HG03469 (cell line): ENCODE results near the gene PGD.
A peak's percentile ranks its signal among the peaks of the same experiment; 100 is the strongest.
"Not testable (repeated sequence)": the region's sequence is repeated elsewhere in the genome, so short reads cannot be mapped to it uniquely, and the experiment has no call there.

Source experiments
- ATAC-seq: cut with Tn5 transposase; IDR thresholded peaks from one replicate; pipeline ENCODE4 v1.9.1; 2021; ENCODE audit warnings: mild to moderate bottlenecking, moderate library complexity, moderate number of reproducible peaks; ENCODE audit not compliant: unreplicated experiment

Gene PGD

DNA sequence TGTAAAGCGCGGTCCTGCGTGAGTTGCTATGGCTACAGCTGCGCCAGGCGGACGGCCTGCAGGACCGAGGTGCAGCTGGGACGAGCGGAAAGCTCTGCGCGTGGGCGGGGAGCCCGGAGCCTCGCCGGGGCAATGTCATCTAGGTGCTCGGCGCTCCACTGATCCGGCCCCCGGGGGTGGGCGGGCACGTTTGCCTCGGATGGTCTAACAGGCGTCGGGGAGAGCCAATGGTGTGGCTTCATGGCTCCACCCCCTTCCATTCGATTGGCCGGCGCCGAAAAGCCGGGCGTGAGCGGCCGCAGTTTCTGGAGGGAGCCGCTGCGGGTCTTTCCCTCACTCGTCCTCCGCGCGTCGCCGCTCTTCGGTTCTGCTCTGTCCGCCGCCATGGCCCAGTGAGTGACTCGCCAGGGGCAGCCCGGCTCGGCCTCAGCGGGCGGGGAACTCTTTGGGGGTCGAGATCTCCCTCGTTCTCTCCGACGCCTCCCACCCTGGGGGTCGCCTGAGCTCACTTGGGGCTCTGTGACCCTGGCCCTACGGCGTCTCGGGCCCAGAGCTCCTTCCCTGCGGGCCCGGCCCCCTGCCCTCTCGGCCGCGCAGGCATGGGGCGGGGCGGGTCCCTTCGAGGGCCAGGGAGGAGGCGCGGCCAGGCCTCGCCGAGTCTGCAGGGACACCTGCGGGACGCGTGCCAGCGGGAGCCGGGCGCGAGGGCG is at the start of gene PGD:
PGD (plus strand) TSS at position 331 of the 710 bp plus-strand sequence; CDS start at position 385, 54 bp downstream.
- ATAC-seq: peak; percentile 86

DNA sequence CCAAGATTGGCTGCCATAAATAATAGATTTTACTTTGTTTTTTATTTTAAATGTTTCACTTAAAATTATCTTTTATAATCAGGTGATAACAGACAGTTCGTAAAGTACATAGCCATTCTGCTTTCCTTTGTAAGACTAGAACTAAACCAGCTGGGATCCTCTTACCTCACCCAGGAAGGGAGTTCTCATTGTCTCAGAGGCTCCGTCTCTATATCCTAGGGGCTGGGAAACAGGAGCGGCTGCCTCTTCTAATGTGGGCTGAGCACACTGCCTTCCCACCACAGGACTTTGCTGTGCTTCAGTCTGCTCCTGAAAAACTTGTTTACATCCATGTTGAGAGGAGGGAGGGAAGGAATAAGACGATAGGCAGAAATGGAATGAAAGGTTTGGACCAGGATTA is 45.6 kb upstream of the PGD start:
- ATAC-seq: no peak

DNA sequence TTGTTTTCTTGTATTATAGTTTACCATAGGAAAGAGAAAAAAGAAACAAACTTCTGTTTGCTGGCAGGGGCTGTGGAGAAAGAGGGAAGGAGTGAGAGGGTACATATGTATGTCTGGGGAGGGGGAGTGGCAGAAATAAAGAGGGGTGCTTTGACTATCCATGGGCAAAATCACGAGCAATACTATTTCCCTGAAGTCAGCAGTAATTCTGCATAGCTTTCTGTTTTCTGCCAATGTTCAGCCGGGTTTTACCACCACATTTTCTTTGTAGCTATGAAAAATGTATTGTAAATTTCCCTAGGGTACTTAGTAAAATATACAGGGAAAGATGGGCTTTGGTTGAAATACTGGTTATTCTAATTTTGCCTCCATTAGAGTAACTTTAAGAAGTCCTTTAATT is 45.2 kb upstream of the PGD start:
- no peak for ATAC-seq

DNA sequence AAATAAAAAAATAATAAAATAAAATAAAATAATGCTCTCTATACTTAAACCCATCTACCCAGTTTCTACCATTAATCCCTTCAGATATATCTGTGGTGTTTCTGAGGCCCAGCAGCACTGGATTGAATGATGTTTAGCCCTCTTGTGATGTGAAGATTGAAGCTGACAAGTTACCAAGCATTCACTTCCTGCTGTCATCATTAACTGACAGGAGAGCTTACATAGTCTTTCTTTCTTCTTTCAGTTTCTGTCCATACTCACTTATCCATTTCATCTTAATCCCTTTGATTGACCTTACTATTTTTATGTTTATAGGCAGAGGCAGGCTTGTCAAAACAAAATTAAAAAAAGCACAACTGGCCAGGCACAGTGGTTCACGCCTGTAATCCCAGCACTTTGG is 38.8 kb upstream of the PGD start:
- ATAC-seq: no peak

DNA sequence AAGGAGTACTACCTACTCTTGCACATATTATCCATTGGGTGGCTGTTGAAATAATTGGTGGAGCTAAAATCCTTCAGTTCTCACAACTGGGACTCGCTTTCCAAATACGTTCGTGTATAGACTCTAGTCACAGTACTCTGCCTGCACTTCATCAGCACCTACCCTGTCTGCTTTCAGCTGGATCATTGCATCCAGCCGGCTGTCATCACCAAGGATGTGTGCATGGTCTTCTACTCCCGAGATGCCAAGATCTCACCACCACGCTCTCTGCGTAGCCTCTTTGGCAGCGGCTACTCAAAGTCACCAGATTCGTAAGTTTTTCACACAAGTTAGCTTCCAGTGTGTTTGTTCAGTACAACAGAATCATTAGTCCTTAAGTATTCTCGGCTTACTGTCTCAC is 37.3 kb upstream of the PGD start:
- ATAC-seq: no peak

DNA sequence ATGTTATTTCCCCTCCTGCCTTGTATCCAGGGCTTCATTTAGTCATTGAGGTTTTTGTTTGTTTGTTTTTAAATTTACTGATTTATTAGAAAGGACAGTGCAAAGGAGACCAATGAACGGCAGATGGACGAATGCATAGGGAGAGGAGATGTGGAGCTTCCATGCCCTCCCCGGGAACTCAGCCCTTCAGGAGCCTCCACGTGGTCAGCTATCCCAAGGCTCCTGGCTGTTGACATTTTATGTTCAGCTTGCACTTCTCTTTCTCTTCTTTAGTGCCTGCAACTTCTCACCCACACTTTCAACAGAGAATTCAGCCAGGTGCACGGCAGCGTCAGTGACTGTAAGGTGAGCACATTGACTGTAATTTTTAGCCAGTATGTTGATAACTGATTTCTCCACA is 30.7 kb upstream of the PGD start:
- no peak for ATAC-seq

DNA sequence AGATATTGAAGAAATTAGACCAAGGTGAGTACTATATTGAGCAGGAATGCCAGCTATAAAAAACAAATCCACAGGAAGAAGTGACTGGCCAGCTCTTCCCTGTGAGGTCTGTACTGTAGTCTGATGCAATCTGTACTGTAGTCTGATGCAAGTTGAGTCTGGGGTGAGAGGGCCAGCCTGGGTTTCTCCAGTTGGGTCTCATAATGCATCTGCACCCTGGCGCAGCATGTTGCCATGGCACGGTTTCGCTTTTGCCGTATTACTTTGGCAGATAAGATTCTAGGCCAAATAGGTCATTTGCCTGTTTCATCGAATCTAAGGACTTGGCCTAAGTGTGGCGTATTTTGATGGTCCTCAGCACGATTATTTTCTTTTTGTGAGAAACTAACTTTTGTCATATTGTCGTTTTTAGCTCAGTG is 24.4 kb upstream of the PGD start:
- no peak for ATAC-seq

DNA sequence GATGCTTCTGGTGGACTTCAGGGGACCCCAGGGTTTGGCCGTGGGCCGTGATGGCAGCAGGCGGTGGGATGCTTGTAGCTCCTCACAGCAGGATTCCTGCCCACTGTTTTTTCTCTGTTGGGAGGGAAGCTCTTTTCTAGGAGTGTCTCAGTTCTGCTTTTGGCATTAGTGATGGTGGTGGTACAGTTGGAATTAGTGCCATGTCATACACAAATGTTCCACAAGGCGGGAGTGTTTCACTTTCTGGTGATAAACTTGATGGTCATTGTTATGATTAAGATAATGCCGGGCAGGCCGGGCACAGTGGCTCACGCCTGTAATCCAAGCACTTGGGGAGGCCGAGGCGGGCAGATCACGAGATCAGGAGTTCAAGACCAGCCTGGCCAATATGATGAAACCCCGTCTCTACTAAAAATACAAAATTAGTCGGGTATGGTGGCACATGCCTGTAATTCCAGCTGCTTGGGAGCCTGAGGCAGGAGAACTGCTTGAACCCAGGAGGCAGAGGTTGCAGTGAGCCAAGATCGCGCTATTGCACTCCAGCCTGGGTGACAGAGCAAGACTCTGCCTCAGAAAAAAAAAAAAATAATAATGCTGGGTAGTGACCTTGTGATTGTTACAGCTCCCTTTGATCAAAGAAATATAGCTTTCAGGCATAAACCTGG is 21.4 kb upstream of the PGD start:
- not testable (repeated sequence) for ATAC-seq

DNA sequence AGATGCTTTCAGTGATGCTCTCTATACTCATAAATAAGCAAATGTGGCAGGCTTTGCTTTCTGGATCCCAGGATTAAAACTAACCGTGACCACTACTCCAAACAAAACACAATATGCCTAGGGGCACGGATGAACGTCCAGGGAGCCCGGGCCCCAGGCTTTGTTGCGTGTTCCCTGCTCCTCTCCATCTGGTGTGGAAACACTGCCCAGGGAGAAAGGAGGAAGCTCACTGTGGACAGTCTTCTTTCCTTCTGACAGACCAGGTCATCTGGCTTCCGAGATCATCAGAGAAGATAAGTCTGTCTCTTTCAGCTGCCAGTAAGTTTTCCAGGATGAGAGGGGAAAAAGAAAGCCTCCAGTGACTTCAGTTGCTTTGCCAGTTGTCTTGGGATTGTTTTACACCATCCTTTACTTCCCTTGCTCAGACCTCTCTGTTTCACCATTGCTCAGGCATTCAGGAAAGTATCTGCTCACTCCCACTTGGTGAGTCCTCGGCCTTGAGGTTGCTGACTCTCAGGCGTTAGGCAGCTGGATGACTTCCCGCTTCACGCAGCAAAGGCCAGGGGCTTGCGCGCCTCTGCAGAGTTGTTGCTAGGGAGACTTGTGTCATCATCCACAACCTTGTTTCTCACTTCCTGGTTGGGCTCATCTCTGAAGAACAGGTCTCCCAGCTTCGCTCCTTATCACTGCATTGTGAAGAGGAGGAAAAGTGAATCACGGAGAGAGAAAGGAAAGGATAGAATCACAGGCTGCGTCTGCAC is 20.6 kb upstream of the PGD start:
- ATAC-seq: no peak

DNA sequence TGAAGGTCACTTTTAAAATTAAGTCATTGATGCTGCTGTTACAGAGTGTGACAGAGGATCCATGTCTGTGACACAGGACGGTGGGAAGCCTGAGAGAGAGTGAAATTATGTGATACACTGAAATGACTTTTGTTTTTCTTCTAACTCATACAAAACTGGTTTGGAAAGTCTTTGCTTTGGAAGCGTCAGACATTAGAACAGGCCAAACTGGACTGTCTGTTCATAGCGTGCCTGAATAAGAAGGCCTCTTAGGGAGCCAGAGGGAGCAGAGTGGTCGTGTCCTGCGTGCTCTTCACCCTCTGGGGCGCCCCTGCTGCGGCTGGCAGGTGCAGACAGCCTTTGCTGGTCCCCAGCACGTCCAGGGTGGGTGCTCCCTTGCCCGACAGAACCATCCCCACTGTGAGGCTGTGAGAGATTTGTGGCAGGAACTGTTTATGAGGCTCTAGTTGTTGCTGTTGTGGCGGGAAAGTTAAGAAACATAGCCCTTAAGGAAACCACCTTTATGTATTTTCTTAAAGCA is 19.7 kb upstream of the PGD start:
- ATAC-seq: no peak

DNA sequence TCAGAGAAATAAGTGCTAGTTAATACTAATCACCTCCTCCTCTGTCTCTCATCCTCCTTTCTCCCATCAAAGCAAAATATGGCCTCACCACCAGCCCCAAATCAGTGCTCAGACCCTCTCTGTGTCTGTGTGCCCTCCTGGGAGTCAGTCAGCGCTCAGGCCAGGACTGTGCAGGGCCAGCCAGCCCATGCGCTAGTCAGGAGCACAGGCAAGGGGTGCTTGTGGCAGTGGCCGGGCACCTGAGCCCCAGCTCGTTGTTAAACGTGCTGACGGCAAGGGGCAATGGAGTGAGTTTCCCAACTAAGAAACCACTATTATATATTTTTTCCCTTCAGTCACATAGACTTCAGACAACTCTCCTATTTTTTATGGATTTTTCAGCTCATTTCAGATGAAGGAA is 19.2 kb upstream of the PGD start:
- no peak for ATAC-seq

DNA sequence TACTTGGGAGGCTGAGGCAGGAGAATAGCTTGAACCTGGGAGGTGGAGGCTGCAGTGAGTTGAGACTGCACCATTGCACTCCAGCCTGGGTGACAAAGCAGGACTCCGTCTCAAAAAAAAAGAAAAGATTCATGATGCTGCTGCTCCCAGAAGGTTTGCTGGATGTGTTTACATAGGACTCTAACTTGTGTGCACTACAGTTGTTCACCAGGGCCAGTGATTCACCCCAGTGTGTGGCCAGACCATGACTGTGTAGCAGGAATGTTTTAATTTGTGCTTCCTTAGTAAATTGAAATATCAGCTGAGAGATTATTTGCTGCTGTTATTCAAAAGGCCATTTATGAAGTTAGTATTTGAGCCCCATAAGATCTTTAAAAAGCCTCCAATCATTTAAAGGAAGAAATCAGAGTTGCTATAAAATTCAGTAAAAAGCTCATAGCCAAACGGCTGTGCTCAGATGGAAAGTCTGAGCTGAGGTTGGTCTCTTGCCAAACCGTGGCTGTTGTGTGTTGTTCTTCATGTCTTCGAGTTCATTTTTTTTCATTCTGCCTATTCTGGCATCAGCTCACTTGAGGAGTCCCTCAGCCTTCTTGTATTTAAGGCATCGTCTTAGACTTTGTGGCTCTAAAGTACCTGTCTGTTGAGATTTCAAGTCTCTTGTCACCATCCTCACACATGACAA is 18.1 kb upstream of the PGD start:
- no peak for ATAC-seq

DNA sequence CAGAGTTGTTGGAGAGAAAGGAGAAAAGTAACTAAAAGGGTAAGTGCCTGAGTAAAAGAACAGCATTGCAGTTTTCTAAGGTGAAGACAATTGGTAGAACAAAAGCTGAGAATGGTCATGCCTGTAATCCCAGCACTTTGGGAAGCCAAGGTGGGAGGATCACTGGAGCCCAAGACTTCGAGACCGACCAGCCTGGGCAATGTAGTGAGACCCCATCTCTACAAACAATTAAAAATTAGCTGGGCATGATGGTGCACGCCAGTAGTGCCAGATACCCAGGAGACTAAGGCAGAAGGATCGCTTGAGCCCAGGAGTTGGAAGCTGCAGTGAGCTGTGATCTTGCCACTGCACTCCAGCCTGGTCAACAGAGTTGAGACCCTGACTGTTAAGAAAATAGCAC is 15.2 kb upstream of the PGD start:
- no peak for ATAC-seq

DNA sequence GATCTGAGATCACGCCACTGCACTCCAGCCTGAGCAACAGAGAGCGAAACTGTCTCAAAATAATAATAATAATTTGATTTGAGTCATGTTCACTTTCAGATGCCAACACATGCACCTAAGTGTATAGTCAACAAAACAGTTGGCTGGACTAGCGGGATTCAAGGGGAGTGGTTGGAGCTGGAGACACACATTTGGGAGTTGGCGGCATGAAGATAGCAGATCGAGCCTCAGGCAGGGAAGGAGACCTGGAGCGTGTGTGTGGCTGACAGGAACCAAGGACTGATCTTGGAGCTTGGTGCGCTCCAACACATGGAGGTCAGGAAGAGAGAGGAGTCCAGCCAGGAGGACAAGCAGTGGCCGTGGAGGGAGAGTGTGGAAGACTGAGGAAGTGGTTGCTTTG is 14.6 kb upstream of the PGD start:
- ATAC-seq: no peak

DNA sequence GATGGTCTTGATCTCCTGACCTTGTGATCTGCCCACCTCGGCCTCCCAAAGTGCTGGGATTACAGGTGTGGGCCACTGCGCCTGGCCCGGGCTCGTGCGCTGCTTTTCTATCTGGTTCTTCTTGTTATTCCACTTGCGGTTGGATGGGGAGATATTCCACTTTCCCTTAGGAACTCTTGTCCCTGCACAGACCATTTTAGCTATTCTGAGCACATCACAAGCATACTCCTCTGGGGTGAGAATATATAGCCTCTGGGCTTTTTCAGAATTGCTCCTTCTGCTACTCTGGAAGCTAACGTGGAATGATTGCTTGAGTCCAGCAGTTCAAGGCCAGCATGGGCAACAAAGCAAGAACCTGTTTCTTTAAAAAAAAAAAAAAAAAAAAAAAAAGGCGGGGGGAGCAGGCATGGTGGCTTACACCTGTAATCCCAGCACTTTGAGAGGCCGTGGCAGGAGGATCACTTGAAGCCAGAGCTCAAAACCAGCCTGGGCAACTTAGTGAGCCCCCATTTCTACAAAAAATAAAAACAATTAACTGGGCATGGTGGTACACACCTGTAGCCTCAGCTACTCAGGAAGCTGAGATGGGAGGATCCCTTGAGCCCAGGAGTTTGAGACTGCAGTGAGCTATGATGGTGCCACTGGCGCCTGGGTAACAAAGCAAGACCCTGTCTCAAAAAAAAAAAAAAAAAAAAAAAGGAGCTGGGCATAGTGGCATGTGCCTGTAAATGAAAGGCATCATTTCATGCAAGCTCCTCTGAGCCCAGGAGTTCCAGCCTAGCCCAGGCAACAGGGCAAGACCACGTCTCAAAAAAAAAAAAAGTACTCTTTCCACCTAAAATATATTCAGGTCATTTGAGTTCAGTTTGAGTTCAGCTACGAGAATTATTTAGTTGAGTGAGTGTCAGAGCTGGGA is 11.8 kb upstream of the PGD start:
- ATAC-seq: no peak

DNA sequence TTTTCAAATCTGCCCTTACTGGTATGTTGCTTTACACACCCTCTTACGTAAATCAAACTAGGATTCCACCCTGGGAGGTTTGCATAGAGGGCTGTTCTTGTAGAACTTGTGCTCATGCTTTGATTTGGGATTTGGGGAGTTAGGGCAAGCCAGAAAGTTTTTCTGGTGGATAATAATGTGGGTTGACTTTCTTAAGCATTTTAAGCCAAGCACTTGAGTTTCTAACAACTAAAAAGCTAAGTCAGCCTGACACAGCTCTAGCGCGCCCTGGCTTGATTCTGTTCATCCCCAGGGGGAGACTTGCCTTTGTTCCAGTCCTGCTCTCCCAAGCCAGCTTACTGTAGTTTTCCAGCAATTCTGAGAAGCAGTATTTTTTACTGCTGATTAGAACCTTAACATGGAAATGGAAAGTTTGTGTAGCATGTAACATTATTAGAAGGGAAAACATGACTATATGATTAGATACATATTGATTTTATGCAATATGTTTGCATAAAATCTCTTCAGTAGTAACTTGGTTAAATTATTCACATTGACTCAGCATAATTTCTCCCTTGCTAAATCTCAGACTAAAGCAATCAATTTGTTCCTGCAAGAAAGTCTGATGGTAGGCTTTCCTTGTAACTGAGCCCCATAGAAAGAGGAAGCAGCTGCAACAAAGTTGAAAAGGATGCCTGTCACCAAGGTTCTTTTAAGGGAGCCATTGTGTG is 11.0 kb upstream of the PGD start:
- no peak for ATAC-seq

DNA sequence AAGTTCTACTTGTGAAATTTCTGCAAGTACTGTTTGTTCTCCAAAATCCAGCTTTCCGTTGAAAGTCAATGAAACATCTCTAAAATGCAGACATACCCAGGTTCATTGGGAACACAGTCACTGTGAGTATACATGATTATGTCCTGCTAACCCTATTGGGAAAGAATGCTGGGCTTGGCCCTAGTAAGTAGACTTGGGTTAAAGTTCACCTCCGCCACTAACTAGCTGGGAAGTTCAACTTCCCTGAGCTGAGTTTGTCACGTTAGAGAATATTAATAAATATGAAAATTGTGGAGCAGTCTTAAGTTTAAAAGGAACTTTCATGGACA is 10.5 kb upstream of the PGD start:
- no peak for ATAC-seq

DNA sequence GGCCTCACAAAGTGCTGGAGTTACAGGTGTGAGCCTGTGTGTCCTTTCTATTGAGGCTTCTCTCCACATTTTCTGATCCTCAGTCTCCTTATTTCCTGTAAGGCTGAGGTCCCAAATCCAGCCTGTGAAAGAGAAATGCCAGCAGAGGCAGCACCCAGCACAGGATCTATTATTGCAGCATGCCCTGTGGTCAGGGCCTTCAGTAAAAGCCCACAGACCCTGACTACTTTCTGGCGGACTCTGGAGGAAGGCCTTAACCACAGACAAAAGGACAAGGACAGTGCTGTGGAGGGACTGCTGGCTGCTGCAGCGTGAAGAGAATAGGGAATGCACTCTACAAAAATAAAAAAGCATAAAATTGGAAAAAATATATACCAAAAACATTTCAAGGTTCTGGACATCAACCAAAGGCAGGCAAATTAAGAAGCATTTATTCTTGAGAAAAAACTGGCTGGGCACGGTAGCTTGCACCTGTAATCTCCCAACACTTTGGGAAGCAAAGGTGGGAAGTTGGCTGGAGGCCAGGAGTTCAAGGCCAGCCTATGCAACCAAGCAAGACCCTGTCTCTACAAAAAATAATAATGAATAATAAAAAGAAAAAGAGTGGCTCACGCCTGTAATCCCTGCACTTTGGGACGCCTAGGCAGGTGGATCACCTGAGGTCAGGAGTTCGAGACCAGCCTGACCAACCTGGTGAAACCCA is 9.4 kb upstream of the PGD start:
- no peak for ATAC-seq

DNA sequence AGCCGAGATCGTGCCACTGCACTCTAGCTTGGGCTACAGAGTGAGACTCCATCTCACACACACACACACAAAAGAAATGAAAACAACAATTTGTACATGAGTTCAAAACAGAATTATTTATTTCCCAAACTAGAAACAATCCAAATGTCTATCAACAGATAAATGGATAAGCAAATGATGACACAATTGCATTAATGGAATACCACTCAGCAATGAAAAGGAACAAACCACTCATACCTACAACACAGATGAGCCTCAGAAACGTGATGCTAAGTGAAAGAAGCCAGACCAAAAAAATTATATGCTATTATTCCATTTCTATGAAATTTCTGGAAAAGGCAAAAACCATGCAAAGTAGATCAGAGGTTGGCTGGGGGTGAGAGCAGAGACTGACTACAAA is 2.0 kb upstream of the PGD start:
- no peak for ATAC-seq
